IMR-90 (cell line): ENCODE measurements around the gene INPP5A. TPM values are rescaled to one million over a fixed set of nuclear protein-coding genes. Genes with fewer than 3 reads are reported as not detected.

ENCODE experiments used
- ATAC-seq: fragments of 200-7000 bp; cut with Tn5 transposase; 2 replicates; pipeline ENCODE4 v1.9.1; 2020; ENCODE audit warnings: low read depth, mild to moderate bottlenecking, moderate library complexity
- BruUV-seq: library from RNA; stranded (reverse); fragments of 400-500 nt; replicated peaks from 2 replicates; lab custom pipeline; 2021; lab: Mats Ljungman, UMichigan
- CTCF ChIA-PET: fragments of 300-600 bp; formaldehyde crosslinking; extraction: SDS; loops from one replicate; lab custom pipeline; 2021; ENCODE audit warnings: antibody characterized with exemption; lab: Yijun Ruan, JAX
- POLR2A ChIA-PET: fragments of 300-600 bp; sonication (Branson Sonifier 250); formaldehyde crosslinking; loops from one replicate; lab custom pipeline; 2022; ENCODE audit warnings: antibody characterized with exemption; ENCODE audit not compliant: unreplicated experiment; lab: Charles Lee
- DNase-seq: peaks from one replicate; pipeline ENCODE4 v3.0.0; 2013
- H2AFZ ChIP-seq: replicated peaks from 2 replicates; pipeline ENCODE3; 2013; ENCODE audit warnings: low read length, mild to moderate bottlenecking; ENCODE audit not compliant: poor library complexity
- H2AK5ac ChIP-seq: 2 replicates; pipeline ENCODE4 v1.6.1; 2013; ENCODE audit warnings: low read depth, low read length, inconsistent platforms
- H2AK9ac ChIP-seq: replicated peaks from 2 replicates; pipeline ENCODE3; 2013; ENCODE audit warnings: mild to moderate bottlenecking, low read depth, low read length, moderate library complexity; ENCODE audit not compliant: poor library complexity
- H2BK120ac ChIP-seq: 2 replicates; pipeline ENCODE4 v1.6.1; 2013; ENCODE audit warnings: low read depth, low read length, inconsistent platforms
- H2BK15ac ChIP-seq: 3 replicates; pipeline ENCODE4 v1.6.1; 2013; ENCODE audit warnings: low read depth, low read length, inconsistent platforms
- H2BK20ac ChIP-seq: 2 replicates; pipeline ENCODE4 v1.6.1; 2013; ENCODE audit warnings: low read depth, mild to moderate bottlenecking, inconsistent platforms, low read length, moderate library complexity
- H2BK5ac ChIP-seq: 2 replicates; pipeline ENCODE4 v1.6.1; 2013; ENCODE audit warnings: mild to moderate bottlenecking, low read depth, low read length, inconsistent platforms; ENCODE audit not compliant: poor library complexity, severe bottlenecking
- H3K14ac ChIP-seq: replicated peaks from 2 replicates; pipeline ENCODE4 v1.6.1; 2013; ENCODE audit warnings: low read depth, low read length, inconsistent platforms
- H3K18ac ChIP-seq: 2 replicates; pipeline ENCODE4 v1.6.1; 2013; ENCODE audit warnings: low read depth, low read length, control low read depth
- H3K23ac ChIP-seq: 2 replicates; pipeline ENCODE4 v1.6.1; 2013; ENCODE audit warnings: low read depth, low read length, inconsistent platforms
- H3K27ac ChIP-seq: 2 replicates; pipeline ENCODE4 v1.5.1; 2013; ENCODE audit warnings: mild to moderate bottlenecking, control low read depth, low read length; ENCODE audit not compliant: insufficient read depth
- H3K27me3 ChIP-seq: 2 replicates; pipeline ENCODE4 v1.6.1; 2013; ENCODE audit warnings: low read length; ENCODE audit not compliant: control insufficient read depth, insufficient read depth
- H3K36me3 ChIP-seq: 2 replicates; pipeline ENCODE4 v1.6.1; 2013; ENCODE audit warnings: low read length, mixed read lengths; ENCODE audit not compliant: control insufficient read depth, insufficient read depth
- H3K4ac ChIP-seq: 2 replicates; pipeline ENCODE4 v1.6.1; 2013; ENCODE audit warnings: low read depth, low read length, inconsistent platforms
- H3K4me1 ChIP-seq: 2 replicates; pipeline ENCODE4 v1.6.1; 2013; ENCODE audit warnings: low read length, mixed read lengths; ENCODE audit not compliant: control insufficient read depth, insufficient read depth
- H3K4me2 ChIP-seq: 2 replicates; pipeline ENCODE4 v1.6.1; 2013; ENCODE audit warnings: low read depth, mild to moderate bottlenecking, control low read depth, low read length, moderate library complexity
- H3K4me3 ChIP-seq: 2 replicates; pipeline ENCODE4 v1.5.1; 2013; ENCODE audit warnings: low read depth, mild to moderate bottlenecking, control low read depth, low read length, moderate library complexity; ENCODE audit not compliant: insufficient read depth
- H3K56ac ChIP-seq: 2 replicates; pipeline ENCODE4 v1.6.1; 2013; ENCODE audit warnings: low read length, inconsistent platforms; ENCODE audit not compliant: insufficient read depth; ENCODE audit errors: extremely low read depth
- H3K79me1 ChIP-seq, 2 experiments: 2 replicates each; pipeline ENCODE4 v1.6.1; 2013; ENCODE audit warnings: low read length in 2 of 2, inconsistent platforms in 1 of 2, low read depth in 1 of 2
- H3K9ac ChIP-seq: 2 replicates; pipeline ENCODE4 v1.6.1; 2013; ENCODE audit warnings: low read depth, low read length, control low read depth
- H3K9me1 ChIP-seq: 2 replicates; pipeline ENCODE4 v1.6.1; 2013; ENCODE audit warnings: low read length, inconsistent platforms; ENCODE audit not compliant: insufficient read depth
- H3K9me3 ChIP-seq: 2 replicates; pipeline ENCODE4 v1.6.1; 2013; ENCODE audit warnings: low read length; ENCODE audit not compliant: control insufficient read depth, insufficient read depth
- H4K20me1 ChIP-seq: 2 replicates; pipeline ENCODE4 v1.6.1; 2013; ENCODE audit warnings: low read length, inconsistent platforms; ENCODE audit not compliant: insufficient read depth
- H4K5ac ChIP-seq: 2 replicates; pipeline ENCODE4 v1.6.1; 2013; ENCODE audit warnings: mild to moderate bottlenecking, low read depth, low read length, control low read depth
- H4K8ac ChIP-seq, 2 experiments: 2 replicates each; pipeline ENCODE4 v1.6.1; 2013; ENCODE audit warnings: low read depth in 2 of 2, low read length in 2 of 2, control low read depth in 1 of 2, inconsistent platforms in 1 of 2
- H4K91ac ChIP-seq: 2 replicates; pipeline ENCODE4 v1.6.1; 2013; ENCODE audit warnings: low read depth, low read length, inconsistent platforms; ENCODE audit not compliant: insufficient read depth
- CHD1 ChIP-seq: IDR thresholded peaks from 2 replicates; pipeline ENCODE4 v1.6.1; 2012; ENCODE audit warnings: low read depth, low read length, improper control_type of control experiment
- ELK1 ChIP-seq: fragments of 150-350 bp; IDR thresholded peaks from 2 replicates; pipeline ENCODE4 v1.6.1; 2016; ENCODE audit warnings: low read depth, mild to moderate bottlenecking, low read length, moderate library complexity, borderline replicate concordance
- FOS ChIP-seq: fragments of 150-350 bp; IDR thresholded peaks from 2 replicates; pipeline ENCODE4 v1.6.1; 2016; ENCODE audit warnings: low read depth, low read length
- MAZ ChIP-seq: IDR thresholded peaks from 2 replicates; pipeline ENCODE4 v1.6.1; 2012; ENCODE audit warnings: low read depth, mild to moderate bottlenecking, low read length, improper control_type of control experiment, moderate library complexity, borderline replicate concordance
- SMC3 ChIP-seq: fragments of 150-350 bp; IDR thresholded peaks from 2 replicates; pipeline ENCODE4 v1.6.1; 2016; ENCODE audit warnings: low read depth, mild to moderate bottlenecking, antibody characterized with exemption, low read length, moderate library complexity
- WGBS, 2 experiments: methylation state at CpG; one replicate each; pipeline versions ENCODE4 v1.1.5 to v1.1.7; 2013; ENCODE audit warnings: missing lambda C conversion rate in 2 of 2; ENCODE audit not compliant: insufficient read length in 1 of 2; ENCODE audit errors: extremely low coverage in 2 of 2; 5-methylcytosine and 5-hydroxymethylcytosine counted together
- dilution Hi-C: fragments of 300-500 bp; cut with HindIII; formaldehyde crosslinking; loops from one replicate; pipeline ENCODE4 v1.14.3; 2018; ENCODE audit warnings: low sequenced_read_pairs; ENCODE audit not compliant: unreplicated experiment
- in situ Hi-C: fragments of 300-500 bp; cut with MboI; formaldehyde crosslinking; loops from 3 replicates; pipeline ENCODE4 v1.14.3; 2019; ENCODE audit warnings: low sequenced_read_pairs, inconsistent platforms, mixed read lengths
- intact Hi-C: fragments of 100-400 bp; cut with micrococcal nuclease; formaldehyde crosslinking; loops from 2 replicates; pipeline ENCODE4 v1.10.0; 2022
- polyA plus RNA-seq, 3 experiments: library from polyadenylated mRNA; depleted of rRNA; stranded (reverse); fragments of >200 nt; gene quantifications; 2 replicates each; pipeline ENCODE4 v1.2.3, GENCODE V29; 2012; ENCODE audit warnings: low replicate concordance in 1 of 3
- total RNA-seq: library from RNA; depleted of rRNA; stranded (reverse); fragments of >200 nt; gene quantifications from 2 replicates; pipeline ENCODE4 v1.2.3, GENCODE V29; 2012

The INPP5A gene
- total and polyA plus RNA-seq, 2 of the 4 experiments (the other 2 are of a cell fraction) = 21.4 to 36.7 TPM

DNA sequence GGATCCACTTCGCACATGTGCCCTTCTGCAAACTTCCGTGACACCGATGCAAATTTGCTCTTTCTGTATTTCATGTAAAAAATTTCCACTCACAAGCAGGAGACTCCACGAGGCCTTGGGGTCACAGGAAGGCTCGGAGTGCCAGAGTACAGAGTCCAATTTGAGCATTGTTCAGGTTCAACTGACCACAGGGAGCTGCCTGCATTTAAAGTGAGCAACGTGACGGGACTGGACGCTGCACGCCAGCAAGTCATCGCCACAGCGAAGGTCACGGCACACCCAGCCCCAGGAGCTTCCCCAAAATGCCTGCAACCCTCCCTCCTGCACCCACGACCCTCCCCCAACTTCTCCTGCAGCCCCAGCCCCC is 289.8 kb downstream of the INPP5A start:
- Histone ChIP-seq H4K8ac (no peak overlapping the region), H3K14ac (no peak overlapping the region), H2AFZ (no peak overlapping the region), H3K27me3 (peaks cover 9% of the 10 kb centered on the region), H2BK5ac (no peak overlapping the region), H3K4ac (no peak overlapping the region), H2BK20ac (no peak overlapping the region), H3K9me3 (peaks cover 4% of the 10 kb centered on the region; the same call in 1 of the 2 replicates), H4K91ac (no peak overlapping the region), H2AK5ac (no peak overlapping the region), H2AK9ac (no peak overlapping the region), H3K27ac (no peak overlapping the region), H3K23ac (no peak overlapping the region), H2BK15ac (no peak overlapping the region), H3K18ac (no peak overlapping the region), H4K20me1 (no peaks in the 10 kb centered on the region), H3K36me3 (no peaks in the 10 kb centered on the region), H3K9me1 (no peaks in the 10 kb centered on the region), H3K56ac (no peak overlapping the region), H3K79me1 (no peaks in the 10 kb centered on the region), H4K5ac (no peak overlapping the region), H3K4me3 (no peak overlapping the region), H3K4me2 (no peak overlapping the region), H2BK120ac (no peak overlapping the region), H3K4me1 (no peaks in the 10 kb centered on the region), H3K9ac (no peak overlapping the region)
- dilution Hi-C loops = no loop called here
- intact Hi-C loops = no loop called here
- in situ Hi-C loops = no loop called here
- WGBS, 2 experiments = 75% methylated on average over 9 of the region's 13 CpGs; no CpG with 5 or more reads in 1 of the 2 experiments
- TF ChIP-seq ELK1 (no peak), MAZ (no peak), FOS (no peak), CHD1 (no peak), SMC3 (no peak)
- no peak for ATAC-seq
- POLR2A ChIA-PET = no interaction called here
- no TSS peak for BruUV-seq
- DNase-seq = no peak
- CTCF ChIA-PET = no interaction called here
